GM12875 (cell line): ENCODE data around the gene FAM120AOS.

Experiments used
- H3K4me3 ChIP-seq: one replicate; pipeline ENCODE4 v1.5.1; 2011; ENCODE audit warnings: low read depth, low read length, control low read depth
- CTCF ChIP-seq: IDR thresholded peaks from 2 replicates; pipeline ENCODE4 v1.5.1; 2011; ENCODE audit warnings: low read depth, mild to moderate bottlenecking, control low read depth, inconsistent platforms, low read length, moderate library complexity, borderline replicate concordance; ENCODE audit not compliant: insufficient read depth

FAM120AOS gene

GRCh38 chr9:93491593-93492232, 38.3 kb upstream of the FAM120AOS start:
- no peak for TF ChIP-seq CTCF
- H3K4me3 ChIP-seq, result no peak overlapping the region

GRCh38 chr9:93488244-93488643, 34.9 kb upstream of the FAM120AOS start:
- no peak for TF ChIP-seq CTCF
- no peak overlapping the region for H3K4me3 ChIP-seq

- H3K4me3 ChIP-seq, result no peak overlapping the region
- TF ChIP-seq CTCF, result no peak
These were observed 32.9 kb upstream of the FAM120AOS start for GRCh38 chr9:93486268-93486667.

GRCh38 chr9:93483497-93483896, 30.1 kb upstream of the FAM120AOS start:
- no peak for TF ChIP-seq CTCF
- H3K4me3 ChIP-seq, result no peak overlapping the region

GRCh38 chr9:93480728-93481324, 27.4 kb upstream of the FAM120AOS start:
- H3K4me3 ChIP-seq, result no peak overlapping the region
- TF ChIP-seq CTCF, result no peak

GRCh38 chr9:93480262-93480661, 26.9 kb upstream of the FAM120AOS start:
- no peak for TF ChIP-seq CTCF

GRCh38 chr9:93479726-93480125, 26.3 kb upstream of the FAM120AOS start:
- no peak overlapping the region for H3K4me3 ChIP-seq
- TF ChIP-seq CTCF, result no peak

More at GRCh38 chr9:93480262-93480661, 26.9 kb upstream of the FAM120AOS start:
- H3K4me3 ChIP-seq, result no peak overlapping the region
